ENCODE results near the gene PRM2.
"Not testable (repeated sequence)": the region's sequence is repeated elsewhere in the genome, so short reads cannot be mapped to it uniquely, and the experiment has no call there.

PRM2 gene

GRCh38 chr16:11292076-11292748 is 15.9 kb upstream of the PRM2 start:
- ChIA-PET CTCF (interaction anchor here (0.6 kb wide), 1 partner anchor 20 kb away, joined by 3 read pairs; no protein-coding TSS in a partner anchor), POLR2A (interaction anchor here (0.6 kb wide), 1 partner anchor 35 kb away, joined by 3 read pairs; no protein-coding TSS in a partner anchor)
- no peak for DNase-seq (ENCODE audit: extremely low spot score)
- no peak for TF ChIP-seq LEF1 (IDR thresholded peaks at IDR 0.05; ENCODE audit: borderline replicate concordance)
- no peak for TF ChIP-seq ZNF384 (IDR thresholded peaks at IDR 0.05)
- no peak for TF ChIP-seq ARNT (IDR thresholded peaks at IDR 0.05)
- no peak for TF ChIP-seq FOXM1 (IDR thresholded peaks at IDR 0.05; ENCODE audit: borderline replicate concordance)

- TF ChIP-seq BHLHE40 (IDR thresholded peaks at IDR 0.05; ENCODE audit: borderline replicate concordance) (no peak), TARDBP (IDR thresholded peaks at IDR 0.05) (no peak), PKNOX1 (IDR thresholded peaks at IDR 0.05) (no peak), LEF1 (IDR thresholded peaks at IDR 0.05; ENCODE audit: borderline replicate concordance) (no peak), SP1 (IDR thresholded peaks at IDR 0.05) (no peak), ELF4 (IDR thresholded peaks at IDR 0.05) (no peak), L3MBTL2 (conservative IDR thresholded peaks at IDR 0.05) (no peak), HDGF (IDR thresholded peaks at IDR 0.05; ENCODE audit: borderline replicate concordance) (no peak), FOXA1 (IDR thresholded peaks at IDR 0.05) (no peak), FOXK2 (IDR thresholded peaks at IDR 0.05) (no peak), ARNT (IDR thresholded peaks at IDR 0.05) (no peak), SUZ12 (IDR thresholded peaks at IDR 0.05) (no peak), ZNF384 (IDR thresholded peaks at IDR 0.05) (no peak), NFRKB (IDR thresholded peaks at IDR 0.05) (no peak), CTBP1 (IDR thresholded peaks at IDR 0.05; ENCODE audit: borderline replicate concordance) (no peak)
- POLR2A ChIA-PET: interaction anchor here (1.0 kb wide), 1 partner anchor 35 kb away, joined by 3 read pairs; the partner anchor contains the start of gene SOCS1
- CTCF ChIA-PET: no interaction called here
- no peak for DNase-seq (ENCODE audit: extremely low spot score)
Observed at GRCh38 chr16:11291091-11291703, 14.9 kb upstream of the PRM2 start.

GRCh38 chr16:11290102-11290893 is 14.0 kb upstream of the PRM2 start:
- no peak for DNase-seq (ENCODE audit: extremely low spot score)
- POLR2A ChIA-PET: interaction anchor here (1.0 kb wide), 1 partner anchor 34 kb away, joined by 3 read pairs; the partner anchor contains the start of gene SOCS1
- TF ChIP-seq ZNF384 (IDR thresholded peaks at IDR 0.05): no peak
- no peak for TF ChIP-seq CTBP1 (IDR thresholded peaks at IDR 0.05; ENCODE audit: borderline replicate concordance)
- no peak for TF ChIP-seq SUZ12 (IDR thresholded peaks at IDR 0.05)
- no peak for TF ChIP-seq ARNT (IDR thresholded peaks at IDR 0.05)
- no peak for TF ChIP-seq L3MBTL2 (conservative IDR thresholded peaks at IDR 0.05)
- no peak for TF ChIP-seq TARDBP (IDR thresholded peaks at IDR 0.05)
- TF ChIP-seq LEF1 (IDR thresholded peaks at IDR 0.05; ENCODE audit: borderline replicate concordance): no peak
- no peak for TF ChIP-seq SP1 (IDR thresholded peaks at IDR 0.05)
- TF ChIP-seq NFRKB (IDR thresholded peaks at IDR 0.05): no peak
- TF ChIP-seq HDGF (IDR thresholded peaks at IDR 0.05; ENCODE audit: borderline replicate concordance): no peak
- TF ChIP-seq FOXM1 (IDR thresholded peaks at IDR 0.05; ENCODE audit: borderline replicate concordance): no peak
- no peak for TF ChIP-seq FOXK2 (IDR thresholded peaks at IDR 0.05)
- no peak for TF ChIP-seq ELF4 (IDR thresholded peaks at IDR 0.05)
- TF ChIP-seq PKNOX1 (IDR thresholded peaks at IDR 0.05): no peak
- TF ChIP-seq BHLHE40 (IDR thresholded peaks at IDR 0.05; ENCODE audit: borderline replicate concordance): no peak
- TF ChIP-seq FOXA1 (IDR thresholded peaks at IDR 0.05): no peak
- CTCF ChIA-PET: no interaction called here

- POLR2A ChIA-PET; CTCF ChIA-PET; DNase-seq (ENCODE audit: extremely low spot score): not testable (repeated sequence)
Observed at GRCh38 chr16:11289696-11290095, 13.4 kb upstream of the PRM2 start.

GRCh38 chr16:11289202-11289601 is 12.9 kb upstream of the PRM2 start:
- TF ChIP-seq HDGF (IDR thresholded peaks at IDR 0.05; ENCODE audit: borderline replicate concordance) (no peak), ZNF384 (IDR thresholded peaks at IDR 0.05) (no peak), BHLHE40 (IDR thresholded peaks at IDR 0.05; ENCODE audit: borderline replicate concordance) (no peak), ARNT (IDR thresholded peaks at IDR 0.05) (no peak), ELF4 (IDR thresholded peaks at IDR 0.05) (no peak), FOXM1 (IDR thresholded peaks at IDR 0.05; ENCODE audit: borderline replicate concordance) (no peak), SP1 (IDR thresholded peaks at IDR 0.05) (no peak), SUZ12 (IDR thresholded peaks at IDR 0.05) (no peak)
- ChIA-PET CTCF (no interaction called here), POLR2A (no interaction called here)
- no peak for DNase-seq (ENCODE audit: extremely low spot score)

GRCh38 chr16:11285842-11286241 is 9.6 kb upstream of the PRM2 start:
- no peak for DNase-seq (ENCODE audit: extremely low spot score)
- no peak for TF ChIP-seq ELF4 (IDR thresholded peaks at IDR 0.05)
- no peak for TF ChIP-seq FOXA1 (IDR thresholded peaks at IDR 0.05)
- no peak for TF ChIP-seq BHLHE40 (IDR thresholded peaks at IDR 0.05; ENCODE audit: borderline replicate concordance)
- TF ChIP-seq TARDBP (IDR thresholded peaks at IDR 0.05): no peak
- TF ChIP-seq FOXM1 (IDR thresholded peaks at IDR 0.05; ENCODE audit: borderline replicate concordance): no peak
- TF ChIP-seq L3MBTL2 (conservative IDR thresholded peaks at IDR 0.05): no peak
- no peak for TF ChIP-seq SUZ12 (IDR thresholded peaks at IDR 0.05)
- no peak for TF ChIP-seq SP1 (IDR thresholded peaks at IDR 0.05)
- TF ChIP-seq NFRKB (IDR thresholded peaks at IDR 0.05): no peak
- no peak for TF ChIP-seq CTBP1 (IDR thresholded peaks at IDR 0.05; ENCODE audit: borderline replicate concordance)
- CTCF ChIA-PET: no interaction called here
- POLR2A ChIA-PET: no interaction called here
